Keratinocyte (primary cell): ENCODE data around the gene IRF2BP2. TPM values are rescaled to one million over a fixed set of nuclear protein-coding genes. Genes with fewer than 3 reads are reported as not detected.
A peak's percentile ranks its signal among the peaks of the same experiment; 100 is the strongest.

ENCODE experiments used
- DNase-seq: peaks from one replicate; pipeline ENCODE4 v3.0.0-alpha.2; 2011; ENCODE audit warnings: low read depth, missing footprints, low spot score
- FAIRE-seq: peaks from 2 replicates; lab custom pipeline; 2011; peaks lifted over from hg19 to GRCh38; lab: Jason Lieb, UNC
- H2AFZ ChIP-seq: 2 replicates; pipeline ENCODE4 v1.6.0; 2012; ENCODE audit warnings: low read length, control low read depth, inconsistent platforms; ENCODE audit not compliant: control insufficient read depth
- H3K27ac ChIP-seq: 2 replicates; pipeline ENCODE4 v1.5.1; 2011; ENCODE audit warnings: low read length; ENCODE audit not compliant: control insufficient read depth, insufficient read depth
- H3K27me3 ChIP-seq: 3 replicates; pipeline ENCODE4 v1.6.0; 2011; ENCODE audit warnings: low read length; ENCODE audit not compliant: control insufficient read depth, insufficient read depth; ENCODE audit errors: extremely low read depth
- H3K36me3 ChIP-seq, 2 experiments: 2 replicates in 1 of 2; 3 replicates in 1 of 2; pipeline ENCODE4 v1.5.1; 2011; ENCODE audit warnings: low read length in 2 of 2, mild to moderate bottlenecking in 1 of 2; ENCODE audit not compliant: control insufficient read depth in 2 of 2, insufficient read depth in 2 of 2; ENCODE audit errors: extremely low read depth in 1 of 2
- H3K4me1 ChIP-seq: 3 replicates; pipeline ENCODE4 v1.5.1; 2011; ENCODE audit warnings: low read length; ENCODE audit not compliant: control insufficient read depth, insufficient read depth; ENCODE audit errors: extremely low read depth
- H3K4me2 ChIP-seq: 3 replicates; pipeline ENCODE4 v1.6.0; 2011; ENCODE audit warnings: low read depth, low read length; ENCODE audit not compliant: control insufficient read depth, insufficient read depth; ENCODE audit errors: extremely low read depth
- H3K4me3 ChIP-seq, 3 experiments: fragments of 200-600 bp in 1 of 3; sonication (generic) in 1 of 3; 2 replicates in 2 of 3; 3 replicates in 1 of 3; pipeline ENCODE4 v1.5.1; 2011 to 2016; ENCODE audit warnings: low read length in 3 of 3, mild to moderate bottlenecking in 3 of 3, control low read depth in 2 of 3, inconsistent platforms in 1 of 3, low read depth in 1 of 3, mixed read lengths in 1 of 3, mixed run types in 1 of 3, moderate library complexity in 1 of 3; ENCODE audit not compliant: control insufficient read depth in 2 of 3, insufficient read depth in 2 of 3; ENCODE audit errors: extremely low read depth in 1 of 3
- H3K79me2 ChIP-seq: 2 replicates; pipeline ENCODE4 v1.6.0; 2012; ENCODE audit warnings: low read length; ENCODE audit not compliant: control insufficient read depth, insufficient read depth
- H3K9ac ChIP-seq: 3 replicates; pipeline ENCODE4 v1.6.0; 2011; ENCODE audit warnings: low read length; ENCODE audit not compliant: control insufficient read depth, insufficient read depth; ENCODE audit errors: extremely low read depth
- H3K9me1 ChIP-seq: 3 replicates; pipeline ENCODE4 v1.6.0; 2011; ENCODE audit warnings: low read length; ENCODE audit not compliant: control insufficient read depth, insufficient read depth; ENCODE audit errors: extremely low read depth
- H3K9me3 ChIP-seq: 2 replicates; pipeline ENCODE4 v1.5.1; 2012; ENCODE audit warnings: low read depth, low read length; ENCODE audit not compliant: control insufficient read depth
- H4K20me1 ChIP-seq: 3 replicates; pipeline ENCODE4 v1.6.0; 2011; ENCODE audit warnings: low read length; ENCODE audit not compliant: control insufficient read depth, insufficient read depth; ENCODE audit errors: extremely low read depth
- EZH2 ChIP-seq: IDR thresholded peaks from one replicate; pipeline ENCODE4 v1.6.1; 2012; ENCODE audit warnings: inconsistent platforms, mild to moderate bottlenecking, low read length, moderate library complexity
- dilution Hi-C: fragments of 300-500 bp; cut with MboI; formaldehyde crosslinking; loops from one replicate; pipeline ENCODE4 v1.7.0; 2020; ENCODE audit warnings: low sequenced_read_pairs; ENCODE audit not compliant: extremely low pct_ligation_motif_present
- polyA plus RNA-seq, 5 experiments: library from polyadenylated mRNA; depleted of rRNA in 3 of 5; stranded (reverse) in 3 of 5; stranded (forward) in 1 of 5; unstranded in 1 of 5; fragments of >200 nt; gene quantifications; 1 replicate in 1 of 5; 2 replicates in 3 of 5; 3 replicates in 1 of 5; pipeline versions ENCODE4 v1.2.1 to v1.2.3, GENCODE V29; 2011 to 2012; ENCODE audit warnings: missing spikeins in 2 of 5, low read depth in 1 of 5, low replicate concordance in 1 of 5
- TF ChIP-seq, protein P1 (sequence below), 3 experiments: IDR thresholded peaks in 1 of 3; conservative IDR thresholded peaks in 1 of 3; optimal IDR thresholded peaks in 1 of 3; 2 replicates in 2 of 3; 3 replicates in 1 of 3; pipeline versions ENCODE3 to v1.5.1; 2011; ENCODE audit warnings: low read length in 3 of 3, mild to moderate bottlenecking in 3 of 3, moderate library complexity in 2 of 3, control low read depth in 1 of 3, inconsistent platforms in 1 of 3; ENCODE audit not compliant: insufficient read depth in 2 of 3; ENCODE audit errors: extremely low read depth in 1 of 3

IRF2BP2 gene
- polyA plus RNA-seq, 1 donor (not counting 4 experiments of a cell fraction or from before 2014, with no cell fraction given) = 29.9 TPM

DNA sequence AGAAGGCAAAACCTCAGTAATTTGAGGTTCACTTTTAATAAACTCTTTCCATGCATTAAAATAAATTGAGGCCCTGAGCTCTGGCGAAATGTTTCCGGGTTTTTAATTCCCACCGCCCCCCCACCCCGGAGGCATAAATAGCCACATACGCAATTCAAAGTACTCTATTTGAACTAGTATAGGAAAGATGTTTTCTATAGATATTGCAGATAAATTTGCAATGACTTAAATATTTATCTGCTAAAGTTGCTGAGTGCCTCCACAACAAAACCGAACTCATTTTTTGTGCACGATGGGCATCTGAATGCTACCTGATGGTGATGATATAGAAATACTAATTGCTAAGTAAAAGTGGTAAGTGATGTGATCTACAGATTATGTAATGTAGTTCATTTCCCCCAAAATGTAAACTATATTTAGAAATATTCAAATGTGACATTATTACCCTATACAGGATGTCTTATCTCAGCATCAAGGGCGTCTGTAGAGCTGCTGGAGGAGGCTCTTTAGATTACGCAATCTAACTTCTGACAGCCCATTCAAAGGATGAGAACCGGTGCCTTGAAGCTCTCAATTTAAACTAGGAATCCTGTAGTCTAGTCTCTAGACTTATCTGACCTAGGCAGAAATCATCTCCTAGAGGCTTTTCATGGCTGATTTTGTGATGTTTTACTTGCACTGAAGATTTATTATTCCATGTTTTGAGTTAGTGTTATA lies 8.5 kb downstream of the IRF2BP2 start:
- Histone ChIP-seq H3K27ac (peak overlapping the region; percentile 95), H3K9ac (peak overlapping the region; percentile 79), H3K4me1 (peaks cover 50% of the 10 kb centered on the region), H4K20me1 (peaks cover 4% of the 10 kb centered on the region), H2AFZ (no peak overlapping the region), H3K9me1 (no peaks in the 10 kb centered on the region), H3K4me3 (no peak overlapping the region), H3K36me3 (peaks cover 3 to 25% of the 10 kb centered on the region in 2 experiments), H3K4me2 (peak overlapping the region; percentile 100), H3K27me3 (no peaks in the 10 kb centered on the region), H3K9me3 (no peaks in the 10 kb centered on the region), H3K79me2 (peaks cover 45% of the 10 kb centered on the region)
- FAIRE-seq = peak; percentile 65
- TF ChIP-seq, protein P1, sequence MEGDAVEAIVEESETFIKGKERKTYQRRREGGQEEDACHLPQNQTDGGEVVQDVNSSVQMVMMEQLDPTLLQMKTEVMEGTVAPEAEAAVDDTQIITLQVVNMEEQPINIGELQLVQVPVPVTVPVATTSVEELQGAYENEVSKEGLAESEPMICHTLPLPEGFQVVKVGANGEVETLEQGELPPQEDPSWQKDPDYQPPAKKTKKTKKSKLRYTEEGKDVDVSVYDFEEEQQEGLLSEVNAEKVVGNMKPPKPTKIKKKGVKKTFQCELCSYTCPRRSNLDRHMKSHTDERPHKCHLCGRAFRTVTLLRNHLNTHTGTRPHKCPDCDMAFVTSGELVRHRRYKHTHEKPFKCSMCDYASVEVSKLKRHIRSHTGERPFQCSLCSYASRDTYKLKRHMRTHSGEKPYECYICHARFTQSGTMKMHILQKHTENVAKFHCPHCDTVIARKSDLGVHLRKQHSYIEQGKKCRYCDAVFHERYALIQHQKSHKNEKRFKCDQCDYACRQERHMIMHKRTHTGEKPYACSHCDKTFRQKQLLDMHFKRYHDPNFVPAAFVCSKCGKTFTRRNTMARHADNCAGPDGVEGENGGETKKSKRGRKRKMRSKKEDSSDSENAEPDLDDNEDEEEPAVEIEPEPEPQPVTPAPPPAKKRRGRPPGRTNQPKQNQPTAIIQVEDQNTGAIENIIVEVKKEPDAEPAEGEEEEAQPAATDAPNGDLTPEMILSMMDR (optimal IDR thresholded peaks at IDR 0.05 in 1 of 3, IDR thresholded peaks at IDR 0.05 in 1 of 3, conservative IDR thresholded peaks at IDR 0.05 in 1 of 3; ENCODE audit: extremely low read depth in 1 of 3, insufficient read depth in 2 of 3, low read length in 3 of 3) = no peak
- TF ChIP-seq EZH2 = no peak
- no peak for DNase-seq
- dilution Hi-C loops = no loop called here

DNA sequence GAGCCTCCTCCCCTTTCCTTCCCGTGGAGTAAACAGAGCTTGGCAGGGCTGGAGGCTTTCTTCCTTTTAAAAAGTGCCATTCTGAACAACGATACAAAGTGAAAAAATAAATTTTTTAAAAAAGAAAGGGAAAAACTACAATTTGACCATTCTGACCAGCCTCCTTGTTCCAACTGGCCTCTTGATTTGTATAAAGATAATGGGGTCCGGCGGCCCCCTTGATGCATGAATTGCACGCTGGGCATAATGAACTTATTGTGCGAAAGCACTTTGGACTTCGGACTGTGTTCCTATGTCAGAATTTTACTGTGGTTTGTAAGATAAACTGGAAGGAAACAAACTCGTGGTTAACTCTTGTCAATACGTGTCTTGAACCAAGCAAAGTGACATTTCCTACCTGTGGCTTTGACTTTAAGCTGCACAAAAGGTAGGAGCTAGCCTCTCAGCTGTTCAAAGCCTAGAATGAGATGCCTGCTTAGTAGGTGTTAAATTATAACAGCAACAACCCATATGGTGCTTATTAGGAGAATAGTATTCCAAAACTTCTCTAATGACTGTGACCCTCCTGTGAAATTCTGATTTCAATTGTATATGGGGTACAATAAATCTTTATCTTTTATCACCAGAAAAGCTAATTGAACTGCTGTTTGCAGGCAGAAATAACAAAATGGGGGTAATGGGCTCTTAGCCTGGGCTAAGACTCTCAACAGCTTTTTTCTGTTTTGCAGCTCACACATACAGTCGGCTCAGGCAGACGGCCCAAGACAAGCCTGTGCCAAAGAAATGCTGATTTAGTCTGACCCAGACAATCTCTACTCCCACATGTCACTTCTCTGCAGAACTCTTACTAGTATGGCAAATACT lies 9.3 kb downstream of the IRF2BP2 start:
- peaks cover 50% of the 10 kb centered on the region for H3K4me1 ChIP-seq

More for the DNA sequence above, 9.3 kb downstream of the IRF2BP2 start:
- FAIRE-seq = peak; percentile 67
- peaks cover 37% of the 10 kb centered on the region for H3K79me2 ChIP-seq
- no peaks in the 10 kb centered on the region for H3K9me1 ChIP-seq
- TF ChIP-seq EZH2 = no peak
- TF ChIP-seq, protein P1 (optimal IDR thresholded peaks at IDR 0.05 in 1 of 3, IDR thresholded peaks at IDR 0.05 in 1 of 3, conservative IDR thresholded peaks at IDR 0.05 in 1 of 3; ENCODE audit: extremely low read depth in 1 of 3, insufficient read depth in 2 of 3, low read length in 3 of 3) = no peak
- peak overlapping the region in 1 of 3 experiments; percentile 39 for H3K4me3 ChIP-seq
- peak overlapping the region; percentile 79 for H3K9ac ChIP-seq
- no peak for DNase-seq
- H3K9me3 ChIP-seq = no peaks in the 10 kb centered on the region
- H2AFZ ChIP-seq = no peak overlapping the region
- H3K4me2 ChIP-seq = peak overlapping the region; percentile 65
- H3K27ac ChIP-seq = peak overlapping the region; percentile 88
- H3K36me3 ChIP-seq = peaks cover 1 to 17% of the 10 kb centered on the region in 2 experiments
- no peaks in the 10 kb centered on the region for H3K27me3 ChIP-seq
- H4K20me1 ChIP-seq = no peaks in the 10 kb centered on the region
- dilution Hi-C loops = no loop called here
